ENCODE results near the gene FNDC4.
"Not testable (repeated sequence)": the region's sequence is repeated elsewhere in the genome, so short reads cannot be mapped to it uniquely, and the experiment has no call there.

The FNDC4 gene

GRCh38 chr2:27494944-27495554 is at the start of gene FNDC4:
FNDC4 (minus strand) TSS chr2:27495200; CDS start chr2:27494679, 521 bp downstream.
- no peak for DNase-seq

- DNase-seq = no peak
Observed at GRCh38 chr2:27544143-27544821, 49.3 kb upstream of the FNDC4 start.

GRCh38 chr2:27539649-27540048 is 44.6 kb upstream of the FNDC4 start:
- not testable (repeated sequence) for DNase-seq

GRCh38 chr2:27538839-27539450 is 43.9 kb upstream of the FNDC4 start:
- not testable (repeated sequence) for DNase-seq

- DNase-seq = no peak
Observed at GRCh38 chr2:27537287-27537686, 42.3 kb upstream of the FNDC4 start.

- DNase-seq = no peak
Observed at GRCh38 chr2:27531983-27532382, 37.0 kb upstream of the FNDC4 start.

GRCh38 chr2:27527182-27527581 is 32.2 kb upstream of the FNDC4 start:
- DNase-seq = no peak

GRCh38 chr2:27522400-27522945 is 27.5 kb upstream of the FNDC4 start:
- DNase-seq = no peak

- DNase-seq = no peak
Observed at GRCh38 chr2:27520316-27520715, 25.3 kb upstream of the FNDC4 start.

GRCh38 chr2:27518782-27519113 is 23.7 kb upstream of the FNDC4 start:
- DNase-seq = no peak

- no peak for DNase-seq
Observed at GRCh38 chr2:27518113-27518781, 23.2 kb upstream of the FNDC4 start.

GRCh38 chr2:27509326-27509725 is 14.3 kb upstream of the FNDC4 start:
- DNase-seq = peak; percentile 85

- DNase-seq = no peak
Observed at GRCh38 chr2:27507293-27507692, 12.3 kb upstream of the FNDC4 start.

GRCh38 chr2:27506587-27506986 is 11.6 kb upstream of the FNDC4 start:
- no peak for DNase-seq

- DNase-seq = no peak
Observed at GRCh38 chr2:27502142-27502541, 7.1 kb upstream of the FNDC4 start.

- peak; percentile 6 for DNase-seq
Observed at GRCh38 chr2:27501042-27501441, 6.0 kb upstream of the FNDC4 start.

- DNase-seq = no peak
Observed at GRCh38 chr2:27498975-27499374, 4.0 kb upstream of the FNDC4 start.

GRCh38 chr2:27497288-27497627 is 2.3 kb upstream of the FNDC4 start:
- DNase-seq = no peak

GRCh38 chr2:27496357-27497287 is 1.6 kb upstream of the FNDC4 start, which contains the start of gene GCKR:
GCKR (plus strand) TSS chr2:27496839; CDS start chr2:27496905, 66 bp downstream.
- no peak for DNase-seq

GRCh38 chr2:27495840-27496356 is 898 bp upstream of the FNDC4 start:
- DNase-seq = no peak

- DNase-seq = no peak
Observed at GRCh38 chr2:27494284-27494943, 586 bp downstream of the FNDC4 start.

- no peak for DNase-seq
Observed at GRCh38 chr2:27493948-27494283, 1.1 kb downstream of the FNDC4 start.

All from DMS79 (cell line).